CD4-positive, alpha-beta T cell (primary cell): ENCODE measurements around the gene ACTRT2. TPM values are rescaled to one million over a fixed set of nuclear protein-coding genes. Genes with fewer than 3 reads are reported as not detected.

Experiments used
- ATAC-seq: fragments of 200-7000 bp; cut with Tn5 transposase; one replicate; pipeline ENCODE4 v1.10.0; 2022; ENCODE audit warnings: mild to moderate bottlenecking; ENCODE audit not compliant: poor library complexity
- CTCF ChIA-PET: fragments of 350-600 bp; sonication (Branson Sonifier 250); formaldehyde crosslinking; loops from one replicate; lab custom pipeline; 2021; ENCODE audit warnings: antibody characterized with exemption, inconsistent platforms; lab: Charles Lee
- POLR2A ChIA-PET: fragments of 350-600 bp; sonication (Branson Sonifier 250); formaldehyde crosslinking; loops from one replicate; lab custom pipeline; 2021; ENCODE audit warnings: antibody characterized with exemption, inconsistent platforms; lab: Charles Lee
- DNase-seq, 14 experiments: peaks; one replicate each; pipeline ENCODE4 v3.0.0-alpha.2; 2013 to 2020; ENCODE audit warnings: mixed read lengths in 2 of 14
- H3K27ac ChIP-seq, 2 donors: one replicate each; pipeline versions ENCODE4 v1.5.1 to v1.7.0; 2013; ENCODE audit warnings: low read length in 2 of 2, low read depth in 1 of 2, mild to moderate bottlenecking in 1 of 2
- H3K27me3 ChIP-seq, 2 experiments: 1 replicate in 1 of 2; 2 replicates in 1 of 2; pipeline versions ENCODE4 v1.6.1 to v1.7.0; 2013; ENCODE audit warnings: low read length in 2 of 2, control low read depth in 1 of 2, mild to moderate bottlenecking in 1 of 2, moderate library complexity in 1 of 2; ENCODE audit not compliant: insufficient read depth in 2 of 2, control insufficient read depth in 1 of 2
- H3K36me3 ChIP-seq: one replicate; pipeline ENCODE4 v1.6.1; 2013; ENCODE audit warnings: low read length, control low read depth; ENCODE audit not compliant: insufficient read depth
- H3K4me1 ChIP-seq: one replicate; pipeline ENCODE4 v1.6.1; 2013; ENCODE audit warnings: low read length, control low read depth; ENCODE audit not compliant: insufficient read depth
- H3K4me3 ChIP-seq: one replicate; pipeline ENCODE4 v1.5.1; 2013; ENCODE audit warnings: mild to moderate bottlenecking, low read length, moderate library complexity
- H3K9me3 ChIP-seq, 2 experiments: 1 replicate in 1 of 2; 2 replicates in 1 of 2; pipeline versions ENCODE4 v1.6.1 to v1.7.0; 2013; ENCODE audit warnings: low read length in 2 of 2, mild to moderate bottlenecking in 2 of 2, control low read depth in 1 of 2, moderate library complexity in 1 of 2; ENCODE audit not compliant: control insufficient read depth in 1 of 2, insufficient read depth in 1 of 2
- H3K27ac Mint-ChIP-seq: one replicate; pipeline ENCODE4 v1.8.0; 2020; ENCODE audit warnings: mixed read lengths
- H3K27me3 Mint-ChIP-seq: one replicate; pipeline ENCODE4 v1.8.0; 2021; ENCODE audit warnings: mixed read lengths
- H3K36me3 Mint-ChIP-seq: one replicate; pipeline ENCODE4 v1.8.0; 2021; ENCODE audit warnings: low read depth, mixed read lengths
- H3K4me1 Mint-ChIP-seq: one replicate; pipeline ENCODE4 v1.8.0; 2021; ENCODE audit warnings: low read depth, mixed read lengths
- H3K4me3 Mint-ChIP-seq: one replicate; pipeline ENCODE4 v1.8.0; 2020; ENCODE audit warnings: mild to moderate bottlenecking, mixed read lengths
- H3K9me3 Mint-ChIP-seq: one replicate; pipeline ENCODE4 v1.8.0; 2020; ENCODE audit warnings: mixed read lengths
- intact Hi-C, 2 experiments: fragments of 100-400 bp; cut with DNase I in 1 of 2; cut with micrococcal nuclease in 1 of 2; formaldehyde crosslinking; loops; one replicate each; pipeline versions ENCODE4 v1.15.1 to v1.9.0; 2023 to 2025; cut with DNase I, micrococcal nuclease
- total RNA-seq, 174 experiments: library from RNA in 2 of 174; stranded (reverse) in 2 of 174; gene quantifications; one replicate each; pipeline ENCODE4 v1.2.3 and lab custom pipeline; 2021 to 2026
- TF ChIP-seq, protein P1 (sequence below): fragments of 200-600 bp; IDR thresholded peaks from one replicate; pipeline ENCODE4 v1.8.0; 2022; ENCODE audit warnings: antibody characterized with exemption, mild to moderate bottlenecking

The ACTRT2 gene
- total RNA-seq, 2 experiments from 2014 or later, result not detected

- Mint-ChIP-seq H3K4me1 (no peaks in the 10 kb centered on the region), H3K4me3 (no peak overlapping the region), H3K27me3 (peaks cover 5% of the 10 kb centered on the region), H3K27ac (no peak overlapping the region), H3K9me3 (no peaks in the 10 kb centered on the region), H3K36me3 (no peaks in the 10 kb centered on the region)
- intact Hi-C loops, result no loop called here
- Histone ChIP-seq H3K4me3 (no peak overlapping the region), H3K36me3 (no peaks in the 10 kb centered on the region), H3K27ac (no peak overlapping the region), H3K9me3 (peaks cover 0 to 20% of the 10 kb centered on the region in 2 experiments), H3K27me3 (peaks cover 2 to 8% of the 10 kb centered on the region in 2 experiments), H3K4me1 (peaks cover 3% of the 10 kb centered on the region)
- no peak for ATAC-seq
- peak in 1 of 14 experiments; percentile 24 for DNase-seq
- TF ChIP-seq, protein P1, sequence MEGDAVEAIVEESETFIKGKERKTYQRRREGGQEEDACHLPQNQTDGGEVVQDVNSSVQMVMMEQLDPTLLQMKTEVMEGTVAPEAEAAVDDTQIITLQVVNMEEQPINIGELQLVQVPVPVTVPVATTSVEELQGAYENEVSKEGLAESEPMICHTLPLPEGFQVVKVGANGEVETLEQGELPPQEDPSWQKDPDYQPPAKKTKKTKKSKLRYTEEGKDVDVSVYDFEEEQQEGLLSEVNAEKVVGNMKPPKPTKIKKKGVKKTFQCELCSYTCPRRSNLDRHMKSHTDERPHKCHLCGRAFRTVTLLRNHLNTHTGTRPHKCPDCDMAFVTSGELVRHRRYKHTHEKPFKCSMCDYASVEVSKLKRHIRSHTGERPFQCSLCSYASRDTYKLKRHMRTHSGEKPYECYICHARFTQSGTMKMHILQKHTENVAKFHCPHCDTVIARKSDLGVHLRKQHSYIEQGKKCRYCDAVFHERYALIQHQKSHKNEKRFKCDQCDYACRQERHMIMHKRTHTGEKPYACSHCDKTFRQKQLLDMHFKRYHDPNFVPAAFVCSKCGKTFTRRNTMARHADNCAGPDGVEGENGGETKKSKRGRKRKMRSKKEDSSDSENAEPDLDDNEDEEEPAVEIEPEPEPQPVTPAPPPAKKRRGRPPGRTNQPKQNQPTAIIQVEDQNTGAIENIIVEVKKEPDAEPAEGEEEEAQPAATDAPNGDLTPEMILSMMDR, result no peak
- ChIA-PET CTCF (no interaction called here), POLR2A (no interaction called here)
These were observed 3.7 kb upstream of the ACTRT2 start for GRCh38 chr1:3017440-3018050.

GRCh38 chr1:3018051-3018471, 3.2 kb upstream of the ACTRT2 start:
- Mint-ChIP-seq H3K4me3 (no peak overlapping the region), H3K36me3 (no peaks in the 10 kb centered on the region), H3K9me3 (no peaks in the 10 kb centered on the region), H3K27me3 (peaks cover 4% of the 10 kb centered on the region), H3K4me1 (no peaks in the 10 kb centered on the region), H3K27ac (no peak overlapping the region)
- no peak for ATAC-seq
- intact Hi-C loops, result no loop called here
- Histone ChIP-seq H3K4me3 (no peak overlapping the region), H3K36me3 (no peaks in the 10 kb centered on the region), H3K4me1 (no peaks in the 10 kb centered on the region), H3K27ac (no peak overlapping the region), H3K27me3 (peaks cover 2 to 8% of the 10 kb centered on the region in 2 experiments), H3K9me3 (peaks cover 0 to 20% of the 10 kb centered on the region in 2 experiments)
- peak in 1 of 14 experiments; percentile 31 for DNase-seq
- ChIA-PET CTCF (no interaction called here), POLR2A (no interaction called here)
- TF ChIP-seq, protein P1, result no peak

DNA sequence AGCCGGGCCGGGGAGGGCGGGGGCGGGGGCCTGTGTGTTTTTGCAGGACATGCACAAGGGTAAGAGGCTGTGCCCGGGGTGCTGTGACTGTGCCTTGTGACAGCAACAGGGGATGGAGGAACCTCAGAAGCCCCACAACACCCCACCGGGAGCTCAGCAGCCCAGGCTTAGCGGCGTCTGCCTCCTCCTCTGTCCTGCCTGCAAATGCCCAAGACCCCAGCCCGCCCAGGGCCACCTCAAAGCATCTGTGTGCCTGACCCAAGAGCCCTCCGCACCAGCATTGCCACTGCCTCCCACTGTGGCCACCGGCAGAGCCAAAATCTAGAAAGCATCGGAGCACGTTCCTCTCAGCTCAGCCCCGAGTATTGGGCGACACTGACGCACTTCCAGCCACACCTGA, 2.7 kb upstream of the ACTRT2 start:
- H3K36me3 Mint-ChIP-seq, result no peaks in the 10 kb centered on the region
- no peak overlapping the region for H3K4me3 Mint-ChIP-seq
- Histone ChIP-seq H3K4me1 (no peaks in the 10 kb centered on the region), H3K4me3 (no peak overlapping the region), H3K9me3 (peaks cover 0 to 20% of the 10 kb centered on the region in 2 experiments), H3K27ac (no peak overlapping the region), H3K27me3 (peaks cover 2 to 3% of the 10 kb centered on the region in 2 experiments), H3K36me3 (no peaks in the 10 kb centered on the region)
- no peak overlapping the region for H3K27ac Mint-ChIP-seq
- ATAC-seq (no peak), DNase-seq (no peak)
- no peaks in the 10 kb centered on the region for H3K9me3 Mint-ChIP-seq
- POLR2A ChIA-PET, result no interaction called here
- CTCF ChIA-PET, result no interaction called here
- intact Hi-C loops, result no loop called here
- H3K27me3 Mint-ChIP-seq, result no peaks in the 10 kb centered on the region
- TF ChIP-seq, protein P1, result no peak
- H3K4me1 Mint-ChIP-seq, result no peaks in the 10 kb centered on the region
